Aorta (tissue), 5 donors: ENCODE data around the gene RER1. TPM values are rescaled to one million over a fixed set of nuclear protein-coding genes. Genes with fewer than 3 reads are reported as not detected.

Source experiments
- ATAC-seq: fragments of 200-7000 bp; cut with Tn5 transposase; one replicate; pipeline ENCODE4 v1.9.1; 2022; ENCODE audit warnings: moderate library complexity; ENCODE audit not compliant: low FRiP score
- DNase-seq, 2 donors: peaks; one replicate each; pipeline ENCODE4 v3.0.0-alpha.2; 2020
- H3K27ac ChIP-seq, 2 donors: one replicate each; pipeline ENCODE4 v1.5.1; 2013; ENCODE audit warnings: low read length in 2 of 2, mild to moderate bottlenecking in 2 of 2, moderate library complexity in 2 of 2, control low read depth in 1 of 2, inconsistent platforms in 1 of 2, low read depth in 1 of 2
- H3K27me3 ChIP-seq, 2 donors: one replicate each; pipeline ENCODE4 v1.6.1; 2013; ENCODE audit warnings: control low read depth in 1 of 2, low read length in 1 of 2, mild to moderate bottlenecking in 1 of 2, moderate library complexity in 1 of 2; ENCODE audit not compliant: insufficient read depth in 2 of 2, control insufficient read depth in 1 of 2
- H3K36me3 ChIP-seq, 2 donors: one replicate each; pipeline ENCODE4 v1.6.1; 2013; ENCODE audit warnings: control low read depth in 1 of 2, low read length in 1 of 2, mild to moderate bottlenecking in 1 of 2; ENCODE audit not compliant: insufficient read depth in 2 of 2, control insufficient read depth in 1 of 2
- H3K4me1 ChIP-seq, 2 donors: one replicate each; pipeline ENCODE4 v1.6.1; 2013; ENCODE audit warnings: low read length in 2 of 2, control low read depth in 1 of 2, mild to moderate bottlenecking in 1 of 2, moderate library complexity in 1 of 2; ENCODE audit not compliant: insufficient read depth in 2 of 2, control insufficient read depth in 1 of 2
- H3K4me3 ChIP-seq, 2 donors: one replicate each; pipeline ENCODE4 v1.5.1; 2013; ENCODE audit warnings: low read length in 2 of 2, control low read depth in 1 of 2, mild to moderate bottlenecking in 1 of 2
- H3K9me3 ChIP-seq: one replicate; pipeline ENCODE4 v1.6.1; 2013; ENCODE audit warnings: mild to moderate bottlenecking, low read length; ENCODE audit not compliant: control insufficient read depth
- WGBS, 2 donors: extraction: QIAGEN DNeasy Blood & Tissue Kit; methylation state at CpG; one replicate each; pipeline ENCODE4 v1.1.7; 2013; 5-methylcytosine and 5-hydroxymethylcytosine counted together
- intact Hi-C, 2 donors: fragments of 100-400 bp; cut with DNase I; formaldehyde crosslinking; loops; one replicate each; pipeline versions ENCODE4 v1.14.2 to v1.15.0; 2022
- polyA plus RNA-seq, 2 donors: library from polyadenylated mRNA; stranded (reverse); fragments of 200-250 nt; gene quantifications; one replicate each; pipeline ENCODE4 v1.2.3, GENCODE V29; 2013
- total RNA-seq, 2 donors: library from RNA; stranded (reverse); fragmentation: NEBNext Ultra II Directional; extraction: Animal tissue kit (Norgen Biotek cat#: 25700); gene quantifications; one replicate each; pipeline ENCODE4 v1.2.1, GENCODE V29; 2021
- donor health status: healthy with polysubstance abuse.
- donor health status: Bipolar disorder and iron deficiency.
- donor health status: DM: no; HTN: no; CAD: no.
- donor health status: DM: no; HTN: no; CAD: no.
- donor health status: DM: yes; HTN: yes; CAD: no.

The RER1 gene
- total and polyA plus RNA-seq, 4 donors, result 41.1 to 99.8 (median 83.4) TPM

DNA sequence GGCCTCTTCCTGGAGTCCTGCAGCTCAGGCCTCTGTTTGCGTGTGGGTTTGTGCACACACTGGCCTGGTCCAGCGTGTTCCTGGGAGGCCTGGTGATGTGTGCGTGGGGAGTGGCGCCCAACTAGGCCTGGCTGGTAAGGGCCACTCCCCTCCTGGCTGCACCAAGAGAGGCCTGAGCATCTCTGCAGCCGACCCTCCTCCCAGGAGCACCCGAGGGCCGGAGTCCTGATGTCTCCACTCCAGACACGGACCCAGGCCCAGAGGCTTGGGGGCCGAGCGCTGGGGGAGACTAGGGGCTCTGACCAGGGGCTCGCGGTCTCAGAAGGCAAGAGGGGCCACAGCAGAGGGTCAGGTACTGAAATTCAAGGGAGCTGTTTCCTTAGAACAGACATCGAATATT, 33.6 kb upstream of the RER1 start:
- Histone ChIP-seq H3K27ac (no peak overlapping the region), H3K4me3 (no peak overlapping the region), H3K4me1 (peaks cover 0 to 3% of the 10 kb centered on the region in 2 donors), H3K36me3 (no peaks in the 10 kb centered on the region), H3K9me3 (no peaks in the 10 kb centered on the region), H3K27me3 (no peaks in the 10 kb centered on the region)
- 90 to 91% methylated on average over 13 of the region's 13 CpGs for WGBS, 2 donors
- DNase-seq, result peak in 1 of 2 donors; percentile 61
- ATAC-seq, result no peak
- intact Hi-C loops, result no loop called here

DNA sequence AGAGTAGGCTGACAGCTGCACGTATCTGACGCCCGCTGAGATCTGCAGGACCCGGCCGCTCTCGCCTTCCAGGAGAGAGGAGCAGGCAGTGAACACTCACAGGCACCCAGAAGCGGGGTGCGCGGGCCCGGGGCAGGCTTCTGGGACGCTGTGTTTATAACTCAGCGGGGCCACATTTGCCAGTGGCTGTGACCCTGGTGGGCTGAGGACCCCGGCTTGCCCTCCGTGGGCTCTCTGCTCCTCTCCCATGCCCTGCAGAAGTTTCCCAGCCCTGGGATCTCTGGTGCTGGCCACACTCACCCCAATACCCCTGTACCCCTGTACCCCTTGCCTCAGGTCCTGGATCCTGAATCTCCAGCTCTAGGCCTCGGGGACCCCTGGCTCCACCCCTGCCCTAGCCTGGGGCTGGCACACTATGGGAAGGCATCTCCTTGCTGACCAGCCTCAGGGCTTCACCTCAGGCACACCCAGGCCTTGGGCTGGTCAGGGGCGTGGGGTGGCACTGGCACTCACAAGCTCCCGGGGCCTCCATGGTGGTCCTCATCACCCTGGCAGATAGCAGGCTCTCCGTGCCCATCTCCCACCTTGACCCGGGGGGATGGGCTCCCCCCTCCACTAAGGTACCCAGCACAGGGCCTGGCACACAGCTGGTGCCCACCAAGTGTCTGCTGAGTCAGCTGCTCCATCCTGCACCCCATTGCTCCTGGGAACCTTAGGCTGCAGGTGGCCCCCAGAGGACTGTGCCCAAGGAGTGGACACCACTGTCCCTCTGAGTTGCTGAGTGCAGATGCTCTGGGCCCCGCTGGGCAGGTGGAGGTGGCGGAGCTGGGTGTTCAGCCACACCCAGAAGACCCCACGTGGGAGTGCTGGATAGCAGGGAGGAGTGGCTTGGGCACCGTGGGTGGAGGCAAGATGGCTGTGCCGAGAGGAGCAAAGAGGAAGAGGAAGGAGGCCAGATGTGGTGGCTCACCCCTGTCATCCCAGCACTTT, 32.7 kb upstream of the RER1 start:
- H3K9me3 ChIP-seq, result no peaks in the 10 kb centered on the region
- ATAC-seq, result no peak
- WGBS, 2 donors, result 90 to 95% methylated on average over 23 to 24 of the region's 24 CpGs
- H3K36me3 ChIP-seq, result no peaks in the 10 kb centered on the region
- intact Hi-C loops, result no loop called here
- no peak overlapping the region for H3K27ac ChIP-seq
- no peaks in the 10 kb centered on the region for H3K27me3 ChIP-seq
- peaks cover 0 to 3% of the 10 kb centered on the region in 2 donors for H3K4me1 ChIP-seq
- H3K4me3 ChIP-seq, result no peak overlapping the region
- DNase-seq, result peak; percentile 40 to 59

DNA sequence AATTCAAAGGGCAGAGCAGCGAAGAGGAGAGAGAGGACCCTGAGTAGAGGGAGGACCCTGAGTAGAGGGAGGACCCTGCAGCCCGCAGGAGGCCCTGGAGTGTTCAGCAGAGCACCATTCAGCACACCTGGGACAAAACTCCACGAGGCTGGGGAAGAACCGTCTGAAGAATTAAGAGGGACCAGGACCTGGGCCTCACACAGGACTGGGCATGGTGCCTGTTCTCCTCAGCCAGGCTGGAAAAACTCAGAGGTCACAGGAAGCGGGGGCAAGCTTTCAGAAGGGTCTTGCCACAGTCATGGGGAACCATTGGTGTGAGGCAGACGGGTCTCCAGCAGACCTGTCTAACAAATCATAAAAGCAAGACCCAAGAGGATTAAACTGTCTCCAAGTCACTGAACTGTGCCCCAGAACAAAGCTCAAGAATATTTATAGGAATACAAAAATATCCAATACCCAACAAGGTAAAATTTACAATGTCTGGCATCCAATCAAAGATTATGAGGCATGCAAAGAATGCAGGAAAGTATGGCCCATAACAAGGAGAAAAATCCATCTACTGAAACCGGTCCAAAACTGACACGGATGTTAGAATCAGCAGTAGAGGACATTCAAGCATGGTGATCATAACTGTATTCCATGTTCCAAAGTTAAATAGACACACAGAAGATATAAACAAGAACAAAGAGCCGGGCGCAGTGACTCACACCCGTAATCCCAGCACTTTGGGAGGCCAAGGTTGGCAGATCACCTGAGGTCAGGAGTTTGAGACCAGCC, 30.9 kb upstream of the RER1 start:
- Histone ChIP-seq H3K27me3 (no peaks in the 10 kb centered on the region), H3K36me3 (no peaks in the 10 kb centered on the region), H3K4me1 (no peaks in the 10 kb centered on the region), H3K9me3 (no peaks in the 10 kb centered on the region), H3K4me3 (no peak overlapping the region), H3K27ac (no peak overlapping the region)
- intact Hi-C loops, result no loop called here
- peak; percentile 40 to 47 for DNase-seq
- no peak for ATAC-seq
- 30 to 47% methylated on average over 11 of the region's 11 CpGs for WGBS, 2 donors

DNA sequence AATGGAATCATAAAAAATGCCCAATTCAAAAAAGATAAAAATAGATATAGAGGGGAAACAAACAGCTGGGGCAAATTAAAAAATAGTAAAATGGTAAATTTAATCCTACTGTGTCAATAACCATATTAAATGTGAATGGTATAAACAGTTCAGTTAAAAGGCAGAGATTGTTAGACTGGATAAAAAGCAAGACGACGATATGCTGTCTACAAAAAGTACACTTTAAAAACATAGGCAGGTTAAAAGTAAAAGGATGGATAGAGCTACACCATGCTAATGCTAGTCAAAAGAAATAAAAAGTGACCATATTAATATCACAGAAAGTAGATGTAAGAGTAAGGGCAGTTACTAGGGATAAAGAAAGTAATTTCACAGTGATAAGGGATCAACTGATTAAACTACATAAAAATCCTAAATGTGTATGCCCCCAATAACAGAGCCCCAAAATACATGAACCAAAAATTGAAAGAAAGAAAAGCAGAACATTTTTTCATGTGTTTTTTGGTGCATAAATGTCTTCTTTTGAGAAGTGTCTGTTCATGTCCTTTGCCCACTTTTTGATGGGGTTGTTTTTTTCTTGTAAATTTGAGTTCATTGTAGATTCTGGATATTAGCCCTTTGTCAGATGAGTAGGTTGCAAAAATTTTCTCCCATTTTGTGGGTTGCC, 27.7 kb upstream of the RER1 start:
- DNase-seq (no peak), ATAC-seq (no peak)
- 96 to 97% methylated on average over 2 of the region's 2 CpGs for WGBS, 2 donors
- H3K27ac ChIP-seq, result no peak overlapping the region
- no peaks in the 10 kb centered on the region for H3K36me3 ChIP-seq
- no peaks in the 10 kb centered on the region for H3K27me3 ChIP-seq
- H3K9me3 ChIP-seq, result no peaks in the 10 kb centered on the region
- no peak overlapping the region for H3K4me3 ChIP-seq
- H3K4me1 ChIP-seq, result no peaks in the 10 kb centered on the region
- intact Hi-C loops, result no loop called here

DNA sequence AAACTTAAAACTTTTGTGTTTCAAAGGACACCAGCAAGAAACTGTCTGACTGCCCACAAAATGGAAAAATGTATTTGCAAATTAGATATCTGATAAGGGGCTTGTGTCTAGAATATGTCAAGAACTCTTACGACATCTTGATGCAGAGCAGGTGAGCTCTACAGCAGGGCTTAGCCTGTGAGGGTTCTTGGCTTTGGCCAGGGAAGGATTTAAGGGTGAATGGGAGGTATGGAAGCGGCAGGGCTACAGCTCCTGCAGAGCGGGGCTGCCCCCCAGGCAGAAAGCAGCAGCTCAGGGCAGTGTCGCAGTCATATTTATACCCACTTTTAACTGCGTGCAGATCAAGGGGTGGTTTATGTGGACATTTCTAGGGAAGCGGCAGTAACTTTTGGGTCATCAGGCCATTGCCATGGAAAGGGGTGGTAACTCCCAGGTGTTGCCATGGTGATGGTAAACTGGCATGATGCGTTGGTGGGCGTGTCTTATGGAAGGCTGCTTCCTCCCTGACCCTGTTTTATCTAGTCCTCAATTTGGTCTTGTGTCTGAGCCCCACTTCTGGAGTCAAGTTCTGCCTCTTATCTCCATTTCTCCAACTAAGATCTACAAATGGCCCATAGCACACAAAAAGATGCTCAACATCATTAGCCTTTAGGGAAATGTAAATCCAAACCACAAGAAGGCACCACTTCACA, 23.4 kb upstream of the RER1 start:
- H3K27me3 ChIP-seq, result no peaks in the 10 kb centered on the region
- DNase-seq (peak; percentile 12 to 37), ATAC-seq (no peak)
- no peaks in the 10 kb centered on the region for H3K36me3 ChIP-seq
- H3K9me3 ChIP-seq, result no peaks in the 10 kb centered on the region
- no peak overlapping the region for H3K27ac ChIP-seq
- no peak overlapping the region for H3K4me3 ChIP-seq
- 92 to 95% methylated on average over 8 of the region's 8 CpGs for WGBS, 2 donors
- no peaks in the 10 kb centered on the region for H3K4me1 ChIP-seq
- intact Hi-C loops, result no loop called here

DNA sequence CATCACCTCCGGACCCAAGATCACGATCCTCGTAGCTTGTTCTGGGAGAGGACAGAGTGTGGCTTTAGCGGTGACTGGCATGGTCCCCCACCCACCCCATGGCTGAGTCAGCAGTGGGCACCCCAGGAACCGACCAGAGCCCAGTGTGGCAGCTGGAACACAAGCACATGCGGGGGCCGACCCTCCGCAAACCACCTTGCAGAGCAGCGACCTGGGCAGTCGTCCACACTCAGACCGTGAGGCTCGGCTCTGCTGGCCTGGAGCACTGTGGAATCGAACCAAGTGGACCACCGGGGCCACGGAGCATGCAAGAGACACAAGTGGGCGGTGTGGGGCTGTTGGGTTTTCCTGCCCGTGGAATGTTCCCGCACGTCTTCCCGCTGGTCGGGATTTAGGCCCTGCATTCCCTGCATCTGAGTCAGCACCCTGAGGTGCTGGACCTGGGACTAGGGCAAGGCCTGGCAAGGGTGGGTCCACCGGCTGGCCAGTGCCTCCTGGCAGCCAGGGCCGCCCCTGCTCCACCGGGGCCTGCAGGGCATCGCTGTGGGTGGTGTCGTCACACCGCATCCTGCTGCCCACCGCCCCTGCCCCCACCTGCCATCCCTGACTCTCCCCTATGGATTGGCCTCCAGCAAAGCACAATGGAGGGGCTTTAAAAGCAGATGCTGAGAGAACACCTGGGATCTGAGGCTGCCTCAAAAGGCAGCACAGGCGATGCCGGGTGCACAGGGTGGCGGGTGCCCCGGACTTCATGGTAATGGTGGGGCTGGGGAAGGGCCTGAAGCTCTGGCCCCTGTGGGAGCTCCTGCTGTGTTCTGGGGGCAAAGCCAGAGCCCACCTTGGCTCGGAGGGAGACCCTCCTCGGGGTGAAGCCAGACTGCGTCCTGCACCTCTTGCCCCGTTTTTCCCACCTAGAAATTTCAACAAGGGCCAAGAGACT, 18.8 kb upstream of the RER1 start:
- H3K4me3 ChIP-seq, result no peak overlapping the region
- no peaks in the 10 kb centered on the region for H3K4me1 ChIP-seq
- H3K36me3 ChIP-seq, result no peaks in the 10 kb centered on the region
- no peaks in the 10 kb centered on the region for H3K9me3 ChIP-seq
- 91 to 92% methylated on average over 34 to 36 of the region's 36 CpGs for WGBS, 2 donors
- intact Hi-C loops, result no loop called here
- no peaks in the 10 kb centered on the region for H3K27me3 ChIP-seq
- no peak overlapping the region for H3K27ac ChIP-seq
- peak; percentile 46 to 67 for DNase-seq
- ATAC-seq, result no peak

DNA sequence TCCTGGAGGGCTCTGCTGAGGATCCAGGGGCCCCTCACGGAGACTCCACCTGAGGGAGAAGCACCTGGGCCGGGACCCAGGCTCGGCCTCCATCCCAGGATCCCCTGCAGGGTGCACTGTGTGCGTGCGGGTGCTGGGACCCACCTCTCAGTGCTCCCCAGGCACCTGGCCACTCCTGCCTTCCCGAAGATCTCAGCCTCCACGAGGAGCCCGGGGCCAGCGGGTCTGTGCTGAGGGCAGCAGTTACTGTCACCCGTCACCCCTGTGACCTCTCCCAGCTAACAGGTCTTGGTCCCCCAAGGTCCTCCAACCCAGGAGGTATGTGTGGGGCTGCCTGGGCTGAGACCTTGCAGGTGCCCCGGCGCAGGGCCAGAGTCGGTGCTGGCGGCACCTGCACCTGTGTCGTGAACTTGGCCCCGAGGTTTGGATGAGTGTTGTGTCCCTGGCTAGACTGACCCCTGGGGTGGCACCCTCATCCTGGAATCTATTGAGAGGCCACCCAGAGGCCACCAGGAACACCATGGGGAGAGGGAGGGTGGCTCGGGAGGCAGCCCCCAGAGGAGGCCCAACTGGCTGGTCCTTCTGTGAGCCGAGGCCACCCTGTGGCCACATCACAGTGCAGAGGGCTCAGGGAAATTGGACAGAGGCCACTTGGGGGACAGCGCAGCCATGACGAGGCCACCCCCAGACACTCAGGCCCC, 17.9 kb upstream of the RER1 start:
- Histone ChIP-seq H3K27me3 (no peaks in the 10 kb centered on the region), H3K9me3 (no peaks in the 10 kb centered on the region), H3K4me3 (no peak overlapping the region), H3K36me3 (no peaks in the 10 kb centered on the region), H3K4me1 (no peaks in the 10 kb centered on the region), H3K27ac (no peak overlapping the region)
- ATAC-seq (no peak), DNase-seq (peak; percentile 33 to 64)
- 90 to 91% methylated on average over 20 of the region's 20 CpGs for WGBS, 2 donors
- intact Hi-C loops, result no loop called here
